ENCODE measurements around the gene BTBD16. TPM values are rescaled to one million over a fixed set of nuclear protein-coding genes. Genes with fewer than 3 reads are reported as not detected.

The BTBD16 gene
- total RNA-seq, 1 experiment from 2014 or later: not detected

- no peak for TF ChIP-seq SMAD4 (CRISPR knock-in tag; IDR thresholded peaks at IDR 0.05)
- no peak for TF ChIP-seq ZNF232 (CRISPR knock-in tag; IDR thresholded peaks at IDR 0.05)
- TF ChIP-seq TEAD1 (CRISPR knock-in tag; IDR thresholded peaks at IDR 0.05): no peak
- TF ChIP-seq GTF2I (CRISPR knock-in tag; conservative IDR thresholded peaks at IDR 0.05): no peak
- TF ChIP-seq FOXP4 (CRISPR knock-in tag; IDR thresholded peaks at IDR 0.05): no peak
- TF ChIP-seq STAT6 (CRISPR knock-in tag; conservative IDR thresholded peaks at IDR 0.05; ENCODE audit: low read depth): no peak
- TF ChIP-seq ATF3 (CRISPR knock-in tag; conservative IDR thresholded peaks at IDR 0.05): no peak
- Mint-ChIP-seq H3K9me3 (no peaks in the 10 kb centered on the region), H3K27ac (no peak overlapping the region), H3K27me3 (ENCODE audit: low read depth) (no peaks in the 10 kb centered on the region), H3K4me3 (no peak overlapping the region), H3K36me3 (peaks cover 32% of the 10 kb centered on the region), H3K4me1 (peaks cover 2% of the 10 kb centered on the region; the same call in 1 of the 2 replicates)
- POLR2A ChIA-PET: no interaction called here
- DNase-seq (ENCODE audit: low spot score) (no peak), ATAC-seq (no peak)
- CTCF ChIA-PET: no interaction called here
These were observed 22.5 kb upstream of the BTBD16 start for GRCh38 chr10:122248356-122249302.

- ChIA-PET POLR2A (no interaction called here), CTCF (no interaction called here)
- Mint-ChIP-seq H3K9me3 (no peaks in the 10 kb centered on the region), H3K36me3 (peaks cover 36% of the 10 kb centered on the region), H3K4me3 (no peak overlapping the region), H3K27ac (no peak overlapping the region), H3K27me3 (ENCODE audit: low read depth) (no peaks in the 10 kb centered on the region), H3K4me1 (peaks cover 2% of the 10 kb centered on the region; the same call in 1 of the 2 replicates)
- TF ChIP-seq ZNF396 (CRISPR knock-in tag; IDR thresholded peaks at IDR 0.05; ENCODE audit: borderline replicate concordance) (no peak), TEAD4 (CRISPR knock-in tag; IDR thresholded peaks at IDR 0.05) (no peak)
- ATAC-seq (no peak), DNase-seq (ENCODE audit: low spot score) (no peak)
These were observed 21.7 kb upstream of the BTBD16 start for GRCh38 chr10:122249303-122249850.

- H3K36me3 Mint-ChIP-seq: peaks cover 36% of the 10 kb centered on the region
- no peaks in the 10 kb centered on the region for H3K27me3 Mint-ChIP-seq (ENCODE audit: low read depth)
- POLR2A ChIA-PET: no interaction called here
- CTCF ChIA-PET: no interaction called here
- H3K4me3 Mint-ChIP-seq: no peak overlapping the region
- no peaks in the 10 kb centered on the region; the same call in 1 of the 2 replicates for H3K4me1 Mint-ChIP-seq
- no peaks in the 10 kb centered on the region for H3K9me3 Mint-ChIP-seq
- DNase-seq (ENCODE audit: low spot score) (no peak), ATAC-seq (no peak)
- TF ChIP-seq TEAD1 (CRISPR knock-in tag; IDR thresholded peaks at IDR 0.05): no peak
- TF ChIP-seq NR1H2 (CRISPR knock-in tag; IDR thresholded peaks at IDR 0.05): no peak
- TF ChIP-seq ZNF423 (CRISPR knock-in tag; IDR thresholded peaks at IDR 0.05): no peak
- no peak for TF ChIP-seq MXD4 (CRISPR knock-in tag; IDR thresholded peaks at IDR 0.05; ENCODE audit: borderline replicate concordance)
- no peak for TF ChIP-seq ATF3 (CRISPR knock-in tag; conservative IDR thresholded peaks at IDR 0.05)
- TF ChIP-seq NFE2L1 (CRISPR knock-in tag; IDR thresholded peaks at IDR 0.05): no peak
- TF ChIP-seq RORB (CRISPR knock-in tag; IDR thresholded peaks at IDR 0.05): no peak
- no peak for TF ChIP-seq ZNF138 (CRISPR knock-in tag; conservative IDR thresholded peaks at IDR 0.05)
- TF ChIP-seq OVOL2 (CRISPR knock-in tag; IDR thresholded peaks at IDR 0.05; ENCODE audit: borderline replicate concordance): no peak
- no peak for TF ChIP-seq NR2C2 (CRISPR knock-in tag; IDR thresholded peaks at IDR 0.05)
- no peak for TF ChIP-seq FOXP4 (CRISPR knock-in tag; IDR thresholded peaks at IDR 0.05)
- no peak for TF ChIP-seq ZNF232 (CRISPR knock-in tag; IDR thresholded peaks at IDR 0.05)
- no peak for TF ChIP-seq ZNF281 (CRISPR knock-in tag; IDR thresholded peaks at IDR 0.05)
- H3K27ac Mint-ChIP-seq: no peak overlapping the region
These were observed 20.9 kb upstream of the BTBD16 start for GRCh38 chr10:122249991-122250750.
